CD4-positive, alpha-beta T cell (primary cell): Measurements from ENCODE around the gene KAZALD1. TPM values are rescaled to one million over a fixed set of nuclear protein-coding genes. Genes with fewer than 3 reads are reported as not detected.
A peak's percentile ranks its signal among the peaks of the same experiment; 100 is the strongest.

Experiments used
- ATAC-seq: fragments of 200-7000 bp; cut with Tn5 transposase; one replicate; pipeline ENCODE4 v1.10.0; 2022; ENCODE audit warnings: mild to moderate bottlenecking; ENCODE audit not compliant: poor library complexity
- CTCF ChIA-PET: fragments of 350-600 bp; sonication (Branson Sonifier 250); formaldehyde crosslinking; loops from one replicate; lab custom pipeline; 2021; ENCODE audit warnings: antibody characterized with exemption, inconsistent platforms; lab: Charles Lee
- POLR2A ChIA-PET: fragments of 350-600 bp; sonication (Branson Sonifier 250); formaldehyde crosslinking; loops from one replicate; lab custom pipeline; 2021; ENCODE audit warnings: antibody characterized with exemption, inconsistent platforms; lab: Charles Lee
- DNase-seq, 14 experiments: peaks; one replicate each; pipeline ENCODE4 v3.0.0-alpha.2; 2013 to 2020; ENCODE audit warnings: mixed read lengths in 2 of 14
- H3K27ac ChIP-seq, 2 donors: one replicate each; pipeline versions ENCODE4 v1.5.1 to v1.7.0; 2013; ENCODE audit warnings: low read length in 2 of 2, low read depth in 1 of 2, mild to moderate bottlenecking in 1 of 2
- H3K27me3 ChIP-seq, 2 experiments: 1 replicate in 1 of 2; 2 replicates in 1 of 2; pipeline versions ENCODE4 v1.6.1 to v1.7.0; 2013; ENCODE audit warnings: low read length in 2 of 2, control low read depth in 1 of 2, mild to moderate bottlenecking in 1 of 2, moderate library complexity in 1 of 2; ENCODE audit not compliant: insufficient read depth in 2 of 2, control insufficient read depth in 1 of 2
- H3K36me3 ChIP-seq: one replicate; pipeline ENCODE4 v1.6.1; 2013; ENCODE audit warnings: low read length, control low read depth; ENCODE audit not compliant: insufficient read depth
- H3K4me1 ChIP-seq: one replicate; pipeline ENCODE4 v1.6.1; 2013; ENCODE audit warnings: low read length, control low read depth; ENCODE audit not compliant: insufficient read depth
- H3K4me3 ChIP-seq: one replicate; pipeline ENCODE4 v1.5.1; 2013; ENCODE audit warnings: mild to moderate bottlenecking, low read length, moderate library complexity
- H3K9me3 ChIP-seq, 2 experiments: 1 replicate in 1 of 2; 2 replicates in 1 of 2; pipeline versions ENCODE4 v1.6.1 to v1.7.0; 2013; ENCODE audit warnings: low read length in 2 of 2, mild to moderate bottlenecking in 2 of 2, control low read depth in 1 of 2, moderate library complexity in 1 of 2; ENCODE audit not compliant: control insufficient read depth in 1 of 2, insufficient read depth in 1 of 2
- H3K27ac Mint-ChIP-seq: one replicate; pipeline ENCODE4 v1.8.0; 2020; ENCODE audit warnings: mixed read lengths
- H3K27me3 Mint-ChIP-seq: one replicate; pipeline ENCODE4 v1.8.0; 2021; ENCODE audit warnings: mixed read lengths
- H3K36me3 Mint-ChIP-seq: one replicate; pipeline ENCODE4 v1.8.0; 2021; ENCODE audit warnings: low read depth, mixed read lengths
- H3K4me1 Mint-ChIP-seq: one replicate; pipeline ENCODE4 v1.8.0; 2021; ENCODE audit warnings: low read depth, mixed read lengths
- H3K4me3 Mint-ChIP-seq: one replicate; pipeline ENCODE4 v1.8.0; 2020; ENCODE audit warnings: mild to moderate bottlenecking, mixed read lengths
- H3K9me3 Mint-ChIP-seq: one replicate; pipeline ENCODE4 v1.8.0; 2020; ENCODE audit warnings: mixed read lengths
- CTCF ChIP-seq: fragments of 200-600 bp; IDR thresholded peaks from one replicate; pipeline ENCODE4 v1.8.0; 2022; ENCODE audit warnings: antibody characterized with exemption, mild to moderate bottlenecking
- intact Hi-C, 2 experiments: fragments of 100-400 bp; cut with DNase I in 1 of 2; cut with micrococcal nuclease in 1 of 2; formaldehyde crosslinking; loops; one replicate each; pipeline versions ENCODE4 v1.15.1 to v1.9.0; 2023 to 2025; cut with DNase I, micrococcal nuclease
- total RNA-seq, 174 experiments: library from RNA in 2 of 174; stranded (reverse) in 2 of 174; gene quantifications; one replicate each; pipeline ENCODE4 v1.2.3 and lab custom pipeline; 2021 to 2026

The KAZALD1 gene
- total RNA-seq, 2 experiments from 2014 or later = not detected

GRCh38 chr10:101014230-101014884 is 47.4 kb upstream of the KAZALD1 start:
- no peak overlapping the region for H3K27ac Mint-ChIP-seq
- H3K27ac ChIP-seq = no peak overlapping the region
- peaks cover 20% of the 10 kb centered on the region for H3K4me1 Mint-ChIP-seq
- peaks cover 34 to 36% of the 10 kb centered on the region in 2 experiments for H3K27me3 ChIP-seq
- no peak overlapping the region for H3K4me3 Mint-ChIP-seq
- H3K4me3 ChIP-seq = no peak overlapping the region
- ChIA-PET CTCF (interaction anchor here (0.5 to 1.9 kb wide), 18 partner anchors 10 to 580 kb away, joined by 3 to 20 read pairs (median 4); partner anchors contain the start of genes LZTS2, PDZD7 and SFXN3), POLR2A (interaction anchor here (1.2 to 1.6 kb wide), 2 partner anchors 10 to 16 kb away, joined by 3 to 4 read pairs; partner anchors contain the start of genes PDZD7 and SFXN3)
- TF ChIP-seq CTCF = peak; percentile 78
- H3K27me3 Mint-ChIP-seq = peaks cover 51% of the 10 kb centered on the region
- DNase-seq (peak; percentile 61 to 86 (median 74)), ATAC-seq (peak; percentile 56)
- peaks cover 32% of the 10 kb centered on the region for H3K4me1 ChIP-seq
- intact Hi-C loops = loop anchor here (1.0 to 10.0 kb wide), 6 partner anchors 15 to 452 kb away; partner anchors contain the start of genes LZTS2 (in 2 of the 2), KAZALD1 (in 1 of the 2) and SEMA4G (in 1 of the 2)
- H3K36me3 ChIP-seq = no peaks in the 10 kb centered on the region
- no peaks in the 10 kb centered on the region for H3K9me3 Mint-ChIP-seq
- no peaks in the 10 kb centered on the region for H3K36me3 Mint-ChIP-seq
- no peaks in the 10 kb centered on the region for H3K9me3 ChIP-seq

DNA sequence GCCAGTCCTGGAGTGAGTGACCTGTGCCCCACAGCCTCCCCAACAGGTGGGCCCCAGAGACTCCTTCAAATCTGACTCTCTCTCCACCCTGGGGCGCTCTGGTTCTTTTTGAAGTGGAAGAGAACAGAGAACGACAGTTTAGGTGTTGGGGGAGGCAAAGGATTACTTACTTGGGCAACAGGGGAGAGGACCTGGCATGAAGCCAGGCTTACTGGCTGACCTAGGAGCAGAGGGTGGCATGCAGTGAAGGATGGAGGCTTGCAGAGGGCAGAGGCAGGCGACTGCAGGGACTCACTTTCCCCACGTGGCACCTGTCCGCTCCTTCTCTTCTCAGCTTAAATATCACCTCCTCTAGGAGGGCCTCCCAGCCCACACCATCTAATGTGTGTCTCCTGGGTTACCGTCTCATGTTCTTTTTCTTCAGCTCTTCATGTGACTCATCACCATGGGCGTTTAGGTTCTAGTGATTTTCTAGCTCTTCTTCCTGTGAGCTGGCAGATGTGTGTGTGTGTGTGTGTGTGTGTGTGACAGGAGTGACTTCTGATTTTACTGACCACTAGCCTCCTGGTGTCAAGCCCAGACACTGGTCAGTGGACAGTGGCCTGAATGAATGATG is 46.7 kb upstream of the KAZALD1 start:
- no peaks in the 10 kb centered on the region for H3K9me3 Mint-ChIP-seq
- Histone ChIP-seq H3K27ac (no peak overlapping the region), H3K36me3 (no peaks in the 10 kb centered on the region), H3K9me3 (no peaks in the 10 kb centered on the region), H3K4me1 (peaks cover 32% of the 10 kb centered on the region), H3K27me3 (peaks cover 36 to 39% of the 10 kb centered on the region in 2 experiments), H3K4me3 (no peak overlapping the region)
- ATAC-seq (no peak), DNase-seq (no peak)
- H3K36me3 Mint-ChIP-seq = no peaks in the 10 kb centered on the region
- TF ChIP-seq CTCF = no peak
- H3K27ac Mint-ChIP-seq = no peak overlapping the region
- H3K4me3 Mint-ChIP-seq = no peak overlapping the region
- H3K27me3 Mint-ChIP-seq = peaks cover 56% of the 10 kb centered on the region
- intact Hi-C loops = loop anchor here (1.0 to 10.0 kb wide), 6 partner anchors 16 to 452 kb away; partner anchors contain the start of genes LZTS2 (in 2 of the 2), KAZALD1 (in 1 of the 2) and SEMA4G (in 1 of the 2)
- ChIA-PET POLR2A (interaction anchor here (1.2 to 1.6 kb wide), 2 partner anchors 11 to 16 kb away, joined by 3 to 4 read pairs; partner anchors contain the start of genes PDZD7 and SFXN3), CTCF (interaction anchor here (0.5 to 1.9 kb wide), 17 partner anchors 11 to 581 kb away, joined by 3 to 20 read pairs (median 4); partner anchors contain the start of genes LZTS2, PDZD7 and SFXN3)
- H3K4me1 Mint-ChIP-seq = peaks cover 20% of the 10 kb centered on the region

DNA sequence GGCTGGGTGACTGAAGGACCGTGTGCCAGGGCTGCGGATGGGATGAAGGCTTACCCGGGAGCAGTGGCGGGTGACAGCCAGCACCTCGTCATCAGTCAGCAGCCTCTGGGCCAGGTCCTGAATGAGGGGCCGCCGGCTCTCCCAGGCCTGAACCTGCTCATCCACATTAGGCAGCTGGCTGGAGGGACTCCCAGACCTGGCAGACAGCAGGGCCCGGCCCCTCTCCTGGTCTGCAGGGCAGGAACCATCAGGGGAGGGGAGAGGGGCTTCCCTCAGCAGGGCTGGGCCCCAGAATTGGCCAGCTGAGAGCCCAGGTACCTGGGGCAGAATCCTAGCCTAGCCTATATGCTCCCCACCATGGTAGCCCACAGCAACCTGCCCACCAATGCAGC is 46.2 kb upstream of the KAZALD1 start:
- Histone ChIP-seq H3K9me3 (no peaks in the 10 kb centered on the region), H3K27me3 (peaks cover 36 to 39% of the 10 kb centered on the region in 2 experiments), H3K27ac (no peak overlapping the region), H3K36me3 (no peaks in the 10 kb centered on the region), H3K4me3 (no peak overlapping the region), H3K4me1 (peaks cover 32% of the 10 kb centered on the region)
- ChIA-PET CTCF (interaction anchor here (0.6 kb wide), 1 partner anchor 34 kb away, joined by 3 read pairs; no protein-coding TSS in a partner anchor), POLR2A (interaction anchor here (1.2 kb wide), 1 partner anchor 15 kb away, joined by 3 read pairs; the partner anchor contains the start of gene LZTS2)
- Mint-ChIP-seq H3K4me1 (peaks cover 20% of the 10 kb centered on the region), H3K4me3 (no peak overlapping the region), H3K9me3 (no peaks in the 10 kb centered on the region), H3K27me3 (peaks cover 60% of the 10 kb centered on the region), H3K36me3 (no peaks in the 10 kb centered on the region), H3K27ac (no peak overlapping the region)
- ATAC-seq = no peak
- intact Hi-C loops = loop anchor here (2.0 to 10.0 kb wide), 2 partner anchors 49 to 453 kb away; partner anchors contain the start of gene KAZALD1 (in 1 of the 2)
- TF ChIP-seq CTCF = no peak
- DNase-seq = no peak
